ENCODE results near the gene CELA2A. TPM values are rescaled to one million over a fixed set of nuclear protein-coding genes. Genes with fewer than 3 reads are reported as not detected.
"Not testable (repeated sequence)": the region's sequence is repeated elsewhere in the genome, so short reads cannot be mapped to it uniquely, and the experiment has no call there.

The CELA2A gene
- polyA plus RNA-seq, 3 donors, result not detected

DNA sequence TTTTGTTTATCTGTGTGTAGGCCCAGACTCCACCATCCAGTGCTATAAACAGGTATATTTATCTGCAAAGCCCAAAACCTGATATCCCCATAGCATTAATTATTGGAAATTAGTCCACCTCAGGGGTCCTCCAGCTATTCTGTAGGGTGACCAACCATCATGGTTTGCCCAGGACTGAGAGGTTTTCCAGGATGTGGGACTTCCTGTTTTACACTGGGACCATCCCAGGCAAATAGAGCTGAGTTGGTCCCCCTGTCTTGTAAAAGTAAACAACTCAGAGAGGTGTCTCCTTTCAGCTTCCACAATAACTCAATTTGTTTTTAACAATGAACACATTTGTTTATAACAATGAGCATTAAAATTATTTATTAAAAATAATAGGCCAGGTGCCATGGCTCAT, 11.6 kb downstream of the CELA2A start:
- Mint-ChIP-seq H3K9me3 (peaks cover 0 to 1% (median 0%) of the 10 kb centered on the region in 7 donors), H3K4me1 (peaks cover 14% of the 10 kb centered on the region), H3K27me3 (ENCODE audit: low read depth in 3 of 3) (peaks cover 1 to 5% (median 3%) of the 10 kb centered on the region in 3 donors), H3K36me3 (no peaks in the 10 kb centered on the region), H3K27ac (no peak overlapping the region), H3K4me3 (no peak overlapping the region)
- H3K9me3 ChIP-seq (replicated peaks in 1 of 2; ENCODE audit: control insufficient read depth in 1 of 2, insufficient read depth in 1 of 2, low read length in 2 of 2), result no peaks in the 10 kb centered on the region
- peaks cover 8 to 16% of the 10 kb centered on the region in 2 donors for H3K4me1 ChIP-seq (ENCODE audit: control insufficient read depth in 1 of 2, insufficient read depth in 2 of 2, low read length in 2 of 2)
- H3K36me3 ChIP-seq (replicated peaks in 1 of 2; ENCODE audit: control insufficient read depth in 1 of 2, insufficient read depth in 2 of 2, low read length in 2 of 2), result no peaks in the 10 kb centered on the region
- intact Hi-C loops (cut with micrococcal nuclease), result no loop called here
- TF ChIP-seq, protein P1, sequence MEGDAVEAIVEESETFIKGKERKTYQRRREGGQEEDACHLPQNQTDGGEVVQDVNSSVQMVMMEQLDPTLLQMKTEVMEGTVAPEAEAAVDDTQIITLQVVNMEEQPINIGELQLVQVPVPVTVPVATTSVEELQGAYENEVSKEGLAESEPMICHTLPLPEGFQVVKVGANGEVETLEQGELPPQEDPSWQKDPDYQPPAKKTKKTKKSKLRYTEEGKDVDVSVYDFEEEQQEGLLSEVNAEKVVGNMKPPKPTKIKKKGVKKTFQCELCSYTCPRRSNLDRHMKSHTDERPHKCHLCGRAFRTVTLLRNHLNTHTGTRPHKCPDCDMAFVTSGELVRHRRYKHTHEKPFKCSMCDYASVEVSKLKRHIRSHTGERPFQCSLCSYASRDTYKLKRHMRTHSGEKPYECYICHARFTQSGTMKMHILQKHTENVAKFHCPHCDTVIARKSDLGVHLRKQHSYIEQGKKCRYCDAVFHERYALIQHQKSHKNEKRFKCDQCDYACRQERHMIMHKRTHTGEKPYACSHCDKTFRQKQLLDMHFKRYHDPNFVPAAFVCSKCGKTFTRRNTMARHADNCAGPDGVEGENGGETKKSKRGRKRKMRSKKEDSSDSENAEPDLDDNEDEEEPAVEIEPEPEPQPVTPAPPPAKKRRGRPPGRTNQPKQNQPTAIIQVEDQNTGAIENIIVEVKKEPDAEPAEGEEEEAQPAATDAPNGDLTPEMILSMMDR (IDR thresholded peaks at IDR 0.05), result no peak
- H3K27me3 ChIP-seq (ENCODE audit: control insufficient read depth in 2 of 2, insufficient read depth in 2 of 2, low read length in 2 of 2), result no peaks in the 10 kb centered on the region
- H3K27ac ChIP-seq (ENCODE audit: low read depth in 1 of 2, low read length in 2 of 2), result no peak overlapping the region
- no peak overlapping the region for H3K4me2 ChIP-seq (replicated peaks; ENCODE audit: extremely low read depth, low read length, poor library complexity, severe bottlenecking)
- no peak overlapping the region for H3K4me3 ChIP-seq (replicated peaks in 1 of 3; ENCODE audit: low read depth in 2 of 3, low read length in 3 of 3)
- no peaks in the 10 kb centered on the region for H3K79me2 ChIP-seq (ENCODE audit: insufficient read depth, low read length)
- no peak overlapping the region for H3K9ac ChIP-seq (ENCODE audit: insufficient read depth, low read length, poor library complexity, severe bottlenecking)
- no peaks in the 10 kb centered on the region for H4K20me1 ChIP-seq (ENCODE audit: insufficient read depth, low read length)
- H2AFZ ChIP-seq (ENCODE audit: insufficient read depth, low read depth, low read length, poor library complexity, severe bottlenecking), result no peak overlapping the region
- DNase-seq, result no peak

DNA sequence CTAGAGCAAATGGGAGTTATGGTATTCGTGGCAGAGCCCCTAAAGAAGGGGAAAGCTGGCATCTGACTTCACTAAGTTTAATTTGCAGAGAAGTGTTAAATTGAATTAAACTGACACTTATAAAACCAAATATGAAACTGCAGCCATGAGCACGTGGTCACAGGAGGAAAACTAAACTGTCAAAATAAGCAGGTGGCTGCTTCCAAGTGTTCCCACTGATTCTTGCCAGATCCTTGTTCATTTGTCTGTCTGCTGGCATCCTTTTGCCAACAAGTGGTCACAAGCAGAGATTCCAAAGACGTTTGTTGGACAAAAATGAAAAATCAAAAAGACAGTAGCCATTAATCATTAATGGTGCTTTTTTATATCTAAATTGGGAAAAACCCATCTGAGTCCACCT, 12.8 kb downstream of the CELA2A start:
- H3K4me3 ChIP-seq (replicated peaks in 1 of 3; ENCODE audit: low read depth in 2 of 3, low read length in 3 of 3), result no peak overlapping the region
- H4K20me1 ChIP-seq (ENCODE audit: insufficient read depth, low read length), result no peaks in the 10 kb centered on the region
- H2AFZ ChIP-seq (ENCODE audit: insufficient read depth, low read depth, low read length, poor library complexity, severe bottlenecking), result no peak overlapping the region
- peaks cover 4 to 16% of the 10 kb centered on the region in 2 donors for H3K4me1 ChIP-seq (ENCODE audit: control insufficient read depth in 1 of 2, insufficient read depth in 2 of 2, low read length in 2 of 2)
- H3K9me3 ChIP-seq (replicated peaks in 1 of 2; ENCODE audit: control insufficient read depth in 1 of 2, insufficient read depth in 1 of 2, low read length in 2 of 2), result no peaks in the 10 kb centered on the region
- peaks cover 0 to 1% (median 0%) of the 10 kb centered on the region in 7 donors for H3K9me3 Mint-ChIP-seq
- no peak overlapping the region for H3K27ac ChIP-seq (ENCODE audit: low read depth in 1 of 2, low read length in 2 of 2)
- H3K4me1 Mint-ChIP-seq, result peaks cover 8% of the 10 kb centered on the region
- no peaks in the 10 kb centered on the region for H3K36me3 ChIP-seq (replicated peaks in 1 of 2; ENCODE audit: control insufficient read depth in 1 of 2, insufficient read depth in 2 of 2, low read length in 2 of 2)
- H3K36me3 Mint-ChIP-seq, result no peaks in the 10 kb centered on the region
- 56% methylated on average over 1 of the region's 3 CpGs for WGBS (ENCODE audit: insufficient coverage)
- intact Hi-C loops (cut with micrococcal nuclease), result no loop called here
- H3K9ac ChIP-seq (ENCODE audit: insufficient read depth, low read length, poor library complexity, severe bottlenecking), result no peak overlapping the region
- no peak for DNase-seq
- no peak overlapping the region for H3K27ac Mint-ChIP-seq
- no peaks in the 10 kb centered on the region for H3K79me2 ChIP-seq (ENCODE audit: insufficient read depth, low read length)
- H3K27me3 Mint-ChIP-seq (ENCODE audit: low read depth in 3 of 3), result peaks cover 3 to 5% (median 3%) of the 10 kb centered on the region in 3 donors
- H3K4me2 ChIP-seq (replicated peaks; ENCODE audit: extremely low read depth, low read length, poor library complexity, severe bottlenecking), result no peak overlapping the region
- no peaks in the 10 kb centered on the region for H3K27me3 ChIP-seq (ENCODE audit: control insufficient read depth in 2 of 2, insufficient read depth in 2 of 2, low read length in 2 of 2)
- TF ChIP-seq, protein P1 (IDR thresholded peaks at IDR 0.05), result no peak
- no peak overlapping the region for H3K4me3 Mint-ChIP-seq

DNA sequence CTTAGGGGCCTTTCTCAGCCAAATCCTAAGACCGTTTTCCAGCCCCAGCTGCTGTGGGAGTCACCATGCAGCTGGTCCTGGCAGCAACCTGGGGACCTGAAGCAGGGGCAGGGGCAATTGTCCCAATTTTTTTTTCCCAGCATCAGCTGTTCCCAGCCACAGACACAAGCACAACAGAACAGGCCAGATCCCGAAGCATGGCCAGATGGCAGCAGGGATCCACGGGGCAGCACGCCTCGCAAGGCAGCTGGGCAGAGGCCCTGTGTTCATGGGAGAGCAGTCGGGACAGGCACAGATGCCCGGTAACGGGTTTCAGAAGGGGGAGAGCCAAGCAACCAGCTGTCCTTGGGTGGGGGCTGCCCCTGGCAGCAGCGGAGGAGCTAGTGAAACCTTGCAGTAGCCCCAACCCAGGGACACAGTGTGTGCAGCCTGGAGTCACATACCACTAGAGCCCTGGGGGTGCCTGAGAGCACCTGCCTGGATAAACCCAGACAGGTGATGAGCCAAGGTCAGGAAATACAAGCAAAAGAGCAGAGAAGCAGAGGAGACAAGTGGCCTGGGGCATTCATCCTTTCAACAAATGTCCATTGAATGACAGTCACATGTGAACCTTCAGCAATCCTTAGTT, 13.4 kb downstream of the CELA2A start:
- H3K9me3 Mint-ChIP-seq; DNase-seq; H3K4me1 ChIP-seq (ENCODE audit: control insufficient read depth in 1 of 2, insufficient read depth in 2 of 2, low read length in 2 of 2); H3K36me3 ChIP-seq (replicated peaks in 1 of 2; ENCODE audit: control insufficient read depth in 1 of 2, insufficient read depth in 2 of 2, low read length in 2 of 2); H3K4me3 ChIP-seq (replicated peaks in 1 of 3; ENCODE audit: low read depth in 2 of 3, low read length in 3 of 3); H3K4me1 Mint-ChIP-seq; H3K9me3 ChIP-seq (replicated peaks in 1 of 2; ENCODE audit: control insufficient read depth in 1 of 2, insufficient read depth in 1 of 2, low read length in 2 of 2); H3K4me3 Mint-ChIP-seq; H2AFZ ChIP-seq (ENCODE audit: insufficient read depth, low read depth, low read length, poor library complexity, severe bottlenecking); H3K4me2 ChIP-seq (replicated peaks; ENCODE audit: extremely low read depth, low read length, poor library complexity, severe bottlenecking); intact Hi-C loops (cut with micrococcal nuclease); H3K27me3 Mint-ChIP-seq (ENCODE audit: low read depth in 3 of 3); H3K36me3 Mint-ChIP-seq; H3K79me2 ChIP-seq (ENCODE audit: insufficient read depth, low read length); H3K27me3 ChIP-seq (ENCODE audit: control insufficient read depth in 2 of 2, insufficient read depth in 2 of 2, low read length in 2 of 2); H4K20me1 ChIP-seq (ENCODE audit: insufficient read depth, low read length); H3K27ac Mint-ChIP-seq; H3K27ac ChIP-seq (ENCODE audit: low read depth in 1 of 2, low read length in 2 of 2); H3K9ac ChIP-seq (ENCODE audit: insufficient read depth, low read length, poor library complexity, severe bottlenecking): not testable (repeated sequence)
- 100% methylated on average over 3 of the region's 9 CpGs for WGBS (ENCODE audit: insufficient coverage)
